IMR-90 (cell line): ENCODE results near the gene TUBA3D. TPM values are rescaled to one million over a fixed set of nuclear protein-coding genes. Genes with fewer than 3 reads are reported as not detected.
"Not testable (repeated sequence)": the region's sequence is repeated elsewhere in the genome, so short reads cannot be mapped to it uniquely, and the experiment has no call there.

Experiments used
- ATAC-seq: fragments of 200-7000 bp; cut with Tn5 transposase; 2 replicates; pipeline ENCODE4 v1.9.1; 2020; ENCODE audit warnings: low read depth, mild to moderate bottlenecking, moderate library complexity
- BruUV-seq: library from RNA; stranded (reverse); fragments of 400-500 nt; replicated peaks from 2 replicates; lab custom pipeline; 2021; lab: Mats Ljungman, UMichigan
- CTCF ChIA-PET: fragments of 300-600 bp; formaldehyde crosslinking; extraction: SDS; loops from one replicate; lab custom pipeline; 2021; ENCODE audit warnings: antibody characterized with exemption; lab: Yijun Ruan, JAX
- POLR2A ChIA-PET: fragments of 300-600 bp; sonication (Branson Sonifier 250); formaldehyde crosslinking; loops from one replicate; lab custom pipeline; 2022; ENCODE audit warnings: antibody characterized with exemption; ENCODE audit not compliant: unreplicated experiment; lab: Charles Lee
- DNase-seq: peaks from one replicate; pipeline ENCODE4 v3.0.0; 2013
- H2AFZ ChIP-seq: replicated peaks from 2 replicates; pipeline ENCODE3; 2013; ENCODE audit warnings: low read length, mild to moderate bottlenecking; ENCODE audit not compliant: poor library complexity
- H2AK5ac ChIP-seq: 2 replicates; pipeline ENCODE4 v1.6.1; 2013; ENCODE audit warnings: low read depth, low read length, inconsistent platforms
- H2AK9ac ChIP-seq: replicated peaks from 2 replicates; pipeline ENCODE3; 2013; ENCODE audit warnings: mild to moderate bottlenecking, low read depth, low read length, moderate library complexity; ENCODE audit not compliant: poor library complexity
- H2BK120ac ChIP-seq: 2 replicates; pipeline ENCODE4 v1.6.1; 2013; ENCODE audit warnings: low read depth, low read length, inconsistent platforms
- H2BK15ac ChIP-seq: 3 replicates; pipeline ENCODE4 v1.6.1; 2013; ENCODE audit warnings: low read depth, low read length, inconsistent platforms
- H2BK20ac ChIP-seq: 2 replicates; pipeline ENCODE4 v1.6.1; 2013; ENCODE audit warnings: low read depth, mild to moderate bottlenecking, inconsistent platforms, low read length, moderate library complexity
- H2BK5ac ChIP-seq: 2 replicates; pipeline ENCODE4 v1.6.1; 2013; ENCODE audit warnings: mild to moderate bottlenecking, low read depth, low read length, inconsistent platforms; ENCODE audit not compliant: poor library complexity, severe bottlenecking
- H3K14ac ChIP-seq: replicated peaks from 2 replicates; pipeline ENCODE4 v1.6.1; 2013; ENCODE audit warnings: low read depth, low read length, inconsistent platforms
- H3K18ac ChIP-seq: 2 replicates; pipeline ENCODE4 v1.6.1; 2013; ENCODE audit warnings: low read depth, low read length, control low read depth
- H3K23ac ChIP-seq: 2 replicates; pipeline ENCODE4 v1.6.1; 2013; ENCODE audit warnings: low read depth, low read length, inconsistent platforms
- H3K27ac ChIP-seq: 2 replicates; pipeline ENCODE4 v1.5.1; 2013; ENCODE audit warnings: mild to moderate bottlenecking, control low read depth, low read length; ENCODE audit not compliant: insufficient read depth
- H3K27me3 ChIP-seq: 2 replicates; pipeline ENCODE4 v1.6.1; 2013; ENCODE audit warnings: low read length; ENCODE audit not compliant: control insufficient read depth, insufficient read depth
- H3K36me3 ChIP-seq: 2 replicates; pipeline ENCODE4 v1.6.1; 2013; ENCODE audit warnings: low read length, mixed read lengths; ENCODE audit not compliant: control insufficient read depth, insufficient read depth
- H3K4ac ChIP-seq: 2 replicates; pipeline ENCODE4 v1.6.1; 2013; ENCODE audit warnings: low read depth, low read length, inconsistent platforms
- H3K4me1 ChIP-seq: 2 replicates; pipeline ENCODE4 v1.6.1; 2013; ENCODE audit warnings: low read length, mixed read lengths; ENCODE audit not compliant: control insufficient read depth, insufficient read depth
- H3K4me2 ChIP-seq: 2 replicates; pipeline ENCODE4 v1.6.1; 2013; ENCODE audit warnings: low read depth, mild to moderate bottlenecking, control low read depth, low read length, moderate library complexity
- H3K4me3 ChIP-seq: 2 replicates; pipeline ENCODE4 v1.5.1; 2013; ENCODE audit warnings: low read depth, mild to moderate bottlenecking, control low read depth, low read length, moderate library complexity; ENCODE audit not compliant: insufficient read depth
- H3K56ac ChIP-seq: 2 replicates; pipeline ENCODE4 v1.6.1; 2013; ENCODE audit warnings: low read length, inconsistent platforms; ENCODE audit not compliant: insufficient read depth; ENCODE audit errors: extremely low read depth
- H3K79me1 ChIP-seq, 2 experiments: 2 replicates each; pipeline ENCODE4 v1.6.1; 2013; ENCODE audit warnings: low read length in 2 of 2, inconsistent platforms in 1 of 2, low read depth in 1 of 2
- H3K9ac ChIP-seq: 2 replicates; pipeline ENCODE4 v1.6.1; 2013; ENCODE audit warnings: low read depth, low read length, control low read depth
- H3K9me1 ChIP-seq: 2 replicates; pipeline ENCODE4 v1.6.1; 2013; ENCODE audit warnings: low read length, inconsistent platforms; ENCODE audit not compliant: insufficient read depth
- H3K9me3 ChIP-seq: 2 replicates; pipeline ENCODE4 v1.6.1; 2013; ENCODE audit warnings: low read length; ENCODE audit not compliant: control insufficient read depth, insufficient read depth
- H4K20me1 ChIP-seq: 2 replicates; pipeline ENCODE4 v1.6.1; 2013; ENCODE audit warnings: low read length, inconsistent platforms; ENCODE audit not compliant: insufficient read depth
- H4K5ac ChIP-seq: 2 replicates; pipeline ENCODE4 v1.6.1; 2013; ENCODE audit warnings: mild to moderate bottlenecking, low read depth, low read length, control low read depth
- H4K8ac ChIP-seq, 2 experiments: 2 replicates each; pipeline ENCODE4 v1.6.1; 2013; ENCODE audit warnings: low read depth in 2 of 2, low read length in 2 of 2, control low read depth in 1 of 2, inconsistent platforms in 1 of 2
- H4K91ac ChIP-seq: 2 replicates; pipeline ENCODE4 v1.6.1; 2013; ENCODE audit warnings: low read depth, low read length, inconsistent platforms; ENCODE audit not compliant: insufficient read depth
- WGBS, 2 experiments: methylation state at CpG; one replicate each; pipeline versions ENCODE4 v1.1.5 to v1.1.7; 2013; ENCODE audit warnings: missing lambda C conversion rate in 2 of 2; ENCODE audit not compliant: insufficient read length in 1 of 2; ENCODE audit errors: extremely low coverage in 2 of 2; 5-methylcytosine and 5-hydroxymethylcytosine counted together
- dilution Hi-C: fragments of 300-500 bp; cut with HindIII; formaldehyde crosslinking; loops from one replicate; pipeline ENCODE4 v1.14.3; 2018; ENCODE audit warnings: low sequenced_read_pairs; ENCODE audit not compliant: unreplicated experiment
- in situ Hi-C: fragments of 300-500 bp; cut with MboI; formaldehyde crosslinking; loops from 3 replicates; pipeline ENCODE4 v1.14.3; 2019; ENCODE audit warnings: low sequenced_read_pairs, inconsistent platforms, mixed read lengths
- intact Hi-C: fragments of 100-400 bp; cut with micrococcal nuclease; formaldehyde crosslinking; loops from 2 replicates; pipeline ENCODE4 v1.10.0; 2022
- polyA plus RNA-seq, 3 experiments: library from polyadenylated mRNA; depleted of rRNA; stranded (reverse); fragments of >200 nt; gene quantifications; 2 replicates each; pipeline ENCODE4 v1.2.3, GENCODE V29; 2012; ENCODE audit warnings: low replicate concordance in 1 of 3
- total RNA-seq: library from RNA; depleted of rRNA; stranded (reverse); fragments of >200 nt; gene quantifications from 2 replicates; pipeline ENCODE4 v1.2.3, GENCODE V29; 2012

TUBA3D gene
- total and polyA plus RNA-seq, 2 of the 4 experiments (the other 2 are of a cell fraction), result not detected

- H2BK15ac ChIP-seq, H4K20me1 ChIP-seq, ATAC-seq, H3K36me3 ChIP-seq, H2AK9ac ChIP-seq, H3K27ac ChIP-seq, H3K56ac ChIP-seq, H2BK5ac ChIP-seq, H2BK20ac ChIP-seq, BruUV-seq, CTCF ChIA-PET, H3K18ac ChIP-seq, H3K27me3 ChIP-seq, H3K4me1 ChIP-seq, H3K9me3 ChIP-seq, H3K9me1 ChIP-seq, dilution Hi-C loops, POLR2A ChIA-PET, DNase-seq, in situ Hi-C loops: not testable (repeated sequence)
- peak overlapping the region; percentile 66; the same call in 1 of the 2 replicates for H3K14ac ChIP-seq
- peak overlapping the region; percentile 73; the same call in 1 of the 2 replicates for H2AK5ac ChIP-seq
- peak overlapping the region; percentile 66; the same call in 1 of the 2 replicates for H3K23ac ChIP-seq
- 0 out of 2 replicates have a peak overlapping the region, but pooled peaks have one; percentile 54 for H4K91ac ChIP-seq
- peak overlapping the region; percentile 82 for H4K5ac ChIP-seq
- H3K9ac ChIP-seq, result peak overlapping the region; percentile 73
- H2AFZ ChIP-seq, result peak overlapping the region; percentile 85
- H3K4me3 ChIP-seq, result peak overlapping the region; percentile 58
- H2BK120ac ChIP-seq, result peak overlapping the region; percentile 8; the same call in 1 of the 2 replicates
- WGBS, 2 experiments, result no CpG with 5 or more reads among the region's 20 CpGs
- intact Hi-C loops, result loop anchor here (5.0 kb wide), 2 partner anchors 191 to 311 kb away; no protein-coding TSS in a partner anchor
- H3K4ac ChIP-seq, result peak overlapping the region; percentile 77
- peak overlapping the region; percentile 97 for H3K4me2 ChIP-seq
- H4K8ac ChIP-seq, result peak overlapping the region; percentile 66 to 77
- H3K79me1 ChIP-seq, result peaks cover 3 to 53% of the 10 kb centered on the region in 2 experiments; a peak in 3 of 4 replicates
Measured at GRCh38 chr2:131490616-131491468, 14.9 kb downstream of the TUBA3D start.

- peak overlapping the region; percentile 78 for H2AK9ac ChIP-seq
- CTCF ChIA-PET, H3K36me3 ChIP-seq, H2BK5ac ChIP-seq, H3K56ac ChIP-seq, H3K9me1 ChIP-seq, dilution Hi-C loops, H3K4me1 ChIP-seq, H3K9me3 ChIP-seq, H4K20me1 ChIP-seq, in situ Hi-C loops, H3K27me3 ChIP-seq, H2BK15ac ChIP-seq, DNase-seq, BruUV-seq, POLR2A ChIA-PET, H2BK20ac ChIP-seq, ATAC-seq: not testable (repeated sequence)
- H3K4me3 ChIP-seq, result peak overlapping the region; percentile 58
- H3K18ac ChIP-seq, result peak overlapping the region; percentile 26; the same call in 1 of the 2 replicates
- peak overlapping the region; percentile 8; the same call in 1 of the 2 replicates for H2BK120ac ChIP-seq
- H4K8ac ChIP-seq, result peak overlapping the region; percentile 66 to 77
- H3K23ac ChIP-seq, result peak overlapping the region; percentile 66; the same call in 1 of the 2 replicates
- peak overlapping the region; percentile 66; the same call in 1 of the 2 replicates for H3K14ac ChIP-seq
- H2AK5ac ChIP-seq, result peak overlapping the region; percentile 73; the same call in 1 of the 2 replicates
- peak overlapping the region; percentile 82 for H4K5ac ChIP-seq
- peak overlapping the region; percentile 77 for H3K4ac ChIP-seq
- peak overlapping the region; percentile 54; the same call in 1 of the 2 replicates for H4K91ac ChIP-seq
- intact Hi-C loops, result loop anchor here (5.0 kb wide), 2 partner anchors 191 to 311 kb away; no protein-coding TSS in a partner anchor
- H3K4me2 ChIP-seq, result peak overlapping the region; percentile 97
- H3K79me1 ChIP-seq, result peaks cover 3 to 56% of the 10 kb centered on the region in 2 experiments; a peak in 3 of 4 replicates
- peak overlapping the region; percentile 85 for H2AFZ ChIP-seq
- WGBS, 2 experiments, result no CpG with 5 or more reads among the region's 22 CpGs
- peak overlapping the region; percentile 73 for H3K9ac ChIP-seq
- H3K27ac ChIP-seq, result 0 out of 2 replicates have a peak overlapping the region, but pooled peaks have one; percentile 55
Measured at GRCh38 chr2:131491469-131491836, 15.5 kb downstream of the TUBA3D start.
